Liver (tissue), 9 donors: ENCODE measurements around the gene TARS1. TPM values are rescaled to one million over a fixed set of nuclear protein-coding genes. Genes with fewer than 3 reads are reported as not detected.
"Not testable (repeated sequence)": the region's sequence is repeated elsewhere in the genome, so short reads cannot be mapped to it uniquely, and the experiment has no call there.

Experiments used
- DNase-seq: peaks from one replicate; pipeline ENCODE4 v3.0.0-alpha.2; 2017; ENCODE audit warnings: low spot score
- H3K27ac ChIP-seq, 2 donors: one replicate each; pipeline ENCODE4 v1.7.0; 2013; ENCODE audit warnings: inconsistent platforms in 2 of 2, low read length in 2 of 2, control low read depth in 1 of 2, low read depth in 1 of 2, mild to moderate bottlenecking in 1 of 2
- H3K27me3 ChIP-seq, 4 donors: one replicate each; pipeline versions ENCODE4 v1.6.1 to v1.7.0; 2013; ENCODE audit warnings: low read length in 3 of 4, inconsistent platforms in 1 of 4, mild to moderate bottlenecking in 1 of 4, moderate library complexity in 1 of 4; ENCODE audit not compliant: control insufficient read depth in 4 of 4, insufficient read depth in 4 of 4
- H3K36me3 ChIP-seq, 4 donors: one replicate each; pipeline versions ENCODE4 v1.6.1 to v1.7.0; 2013; ENCODE audit warnings: low read length in 3 of 4, mild to moderate bottlenecking in 3 of 4, low read depth in 1 of 4, moderate library complexity in 1 of 4; ENCODE audit not compliant: control insufficient read depth in 4 of 4, insufficient read depth in 3 of 4
- H3K4me1 ChIP-seq, 4 donors: one replicate each; pipeline versions ENCODE4 v1.6.1 to v1.7.0; 2013; ENCODE audit warnings: low read length in 3 of 4, mild to moderate bottlenecking in 3 of 4, moderate library complexity in 1 of 4; ENCODE audit not compliant: control insufficient read depth in 4 of 4, insufficient read depth in 4 of 4
- H3K4me3 ChIP-seq, 3 donors: one replicate each; pipeline versions ENCODE4 v1.6.1 to v1.7.0; 2013; ENCODE audit warnings: low read length in 3 of 3, control low read depth in 1 of 3, low read depth in 1 of 3, mild to moderate bottlenecking in 1 of 3
- H3K9ac ChIP-seq, 2 donors: one replicate each; pipeline ENCODE4 v1.7.0; 2013; ENCODE audit warnings: low read length in 2 of 2, mild to moderate bottlenecking in 2 of 2, moderate library complexity in 2 of 2, control low read depth in 1 of 2, low read depth in 1 of 2
- H3K9me3 ChIP-seq, 4 donors: one replicate each; pipeline versions ENCODE4 v1.6.1 to v1.7.0; 2013; ENCODE audit warnings: low read length in 3 of 4; ENCODE audit not compliant: control insufficient read depth in 4 of 4
- EGR1 ChIP-seq, 2 donors: IDR thresholded peaks; 2 replicates each; pipeline ENCODE4 v1.6.1; 2016 to 2018; ENCODE audit warnings: antibody characterized with exemption in 2 of 2, low read depth in 2 of 2
- FOXA1 ChIP-seq: IDR thresholded peaks from 2 replicates; pipeline ENCODE4 v1.6.1; 2016; ENCODE audit warnings: antibody characterized with exemption
- FOXA2 ChIP-seq: IDR thresholded peaks from 2 replicates; pipeline ENCODE4 v1.6.1; 2016; ENCODE audit warnings: antibody characterized with exemption
- GABPA ChIP-seq, 2 donors: IDR thresholded peaks in 1 of 2; conservative IDR thresholded peaks in 1 of 2; 2 replicates each; pipeline ENCODE4 v1.6.1; 2016; ENCODE audit warnings: antibody characterized with exemption in 2 of 2, mild to moderate bottlenecking in 1 of 2, moderate library complexity in 1 of 2
- HNF4G ChIP-seq: IDR thresholded peaks from 2 replicates; pipeline ENCODE4 v1.6.1; 2016; ENCODE audit warnings: antibody characterized with exemption
- JUND ChIP-seq, 2 donors: IDR thresholded peaks; 2 replicates each; pipeline ENCODE4 v1.6.1; 2016; ENCODE audit warnings: antibody characterized with exemption in 2 of 2
- NR2F2 ChIP-seq: IDR thresholded peaks from 2 replicates; pipeline ENCODE4 v1.6.1; 2016; ENCODE audit warnings: antibody characterized with exemption
- RAD21 ChIP-seq, 2 donors: IDR thresholded peaks; 2 replicates each; pipeline ENCODE4 v1.6.1; 2016; ENCODE audit warnings: antibody characterized with exemption in 2 of 2, mild to moderate bottlenecking in 2 of 2
- RXRA ChIP-seq, 2 donors: IDR thresholded peaks; 2 replicates each; pipeline ENCODE4 v1.6.1; 2017 to 2018; ENCODE audit warnings: antibody characterized with exemption in 2 of 2, mild to moderate bottlenecking in 1 of 2
- SP1 ChIP-seq: IDR thresholded peaks from 2 replicates; pipeline ENCODE4 v1.6.1; 2018; ENCODE audit warnings: antibody characterized with exemption, mild to moderate bottlenecking
- TAF1 ChIP-seq: conservative IDR thresholded peaks from 2 replicates; pipeline ENCODE4 v1.6.1; 2016; ENCODE audit warnings: antibody characterized with exemption, mild to moderate bottlenecking
- YY1 ChIP-seq: IDR thresholded peaks from 2 replicates; pipeline ENCODE4 v1.6.1; 2016; ENCODE audit warnings: antibody characterized with exemption, mild to moderate bottlenecking
- WGBS: extraction: QIAGEN DNeasy Blood & Tissue Kit; methylation state at CpG from one replicate; pipeline ENCODE4 v1.1.7; 2013; 5-methylcytosine and 5-hydroxymethylcytosine counted together
- polyA plus RNA-seq, 2 donors: library from polyadenylated mRNA; stranded (reverse) in 1 of 2; unstranded in 1 of 2; fragments of 200-250 nt in 1 of 2; fragments of >200 nt in 1 of 2; fragmentation: Nextera tagmentation in 1 of 2; extraction: Ambion mirVana in 1 of 2; gene quantifications; one replicate each; pipeline versions ENCODE4 v1.2.1 to v1.2.3, GENCODE V29; 2013 to 2015
- total RNA-seq, 2 donors: library from RNA; depleted of rRNA; stranded (reverse); fragments of >200 nt; gene quantifications; one replicate each; pipeline ENCODE4 v1.2.3, GENCODE V29; 2014
- TF ChIP-seq, protein P1 (sequence below): IDR thresholded peaks from 2 replicates; pipeline ENCODE4 v1.6.1; 2016; ENCODE audit warnings: antibody characterized with exemption, mild to moderate bottlenecking
- TF ChIP-seq, protein P2 (sequence below): IDR thresholded peaks from 2 replicates; pipeline ENCODE4 v1.6.1; 2016; ENCODE audit warnings: antibody characterized with exemption
- TF ChIP-seq, protein P3 (sequence below): fragments of 150-350 bp; IDR thresholded peaks from 2 replicates; pipeline ENCODE4 v1.5.1; 2017; ENCODE audit warnings: improper control_type of control experiment, low read depth, low read length; ENCODE audit not compliant: missing input control
- TF ChIP-seq, protein P4 (sequence below): IDR thresholded peaks from 2 replicates; pipeline ENCODE4 v1.6.1; 2016; ENCODE audit warnings: antibody characterized with exemption
- TF ChIP-seq, protein P5 (sequence below): IDR thresholded peaks from 2 replicates; pipeline ENCODE4 v1.6.1; 2016; ENCODE audit warnings: antibody characterized with exemption
- donor health status: healthy.
- donor health status: healthy.
- donor health status: healthy.
- donor health status: healthy.
- donor health status: healthy.

Gene TARS1
- total and polyA plus RNA-seq, 4 donors: 69.1 to 101 (median 93.2) TPM

DNA sequence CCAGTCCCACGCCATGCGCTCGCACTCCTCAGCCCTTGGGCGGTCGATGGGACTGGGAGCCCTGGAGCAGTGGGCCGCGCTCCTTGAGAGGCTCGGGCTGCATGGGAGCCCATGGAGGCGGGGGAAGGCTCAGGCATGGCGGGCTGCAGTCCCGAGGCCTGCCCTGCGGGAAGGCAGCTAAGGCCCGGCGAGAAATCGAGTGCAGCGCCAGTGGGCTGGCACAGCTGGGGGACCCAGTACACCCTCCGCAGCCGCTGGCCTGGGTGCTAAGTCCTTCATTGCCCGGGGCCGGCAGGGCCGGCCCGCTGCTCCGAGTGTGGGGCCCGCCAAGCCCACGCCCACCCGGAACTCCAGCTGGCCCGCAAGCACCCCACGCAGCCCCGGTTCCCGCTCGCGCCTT lies 74.6 kb downstream of the TARS1 start:
- not testable (repeated sequence) for H3K27ac ChIP-seq, H3K9me3 ChIP-seq, DNase-seq, H3K27me3 ChIP-seq, H3K4me1 ChIP-seq, H3K9ac ChIP-seq, H3K36me3 ChIP-seq, H3K4me3 ChIP-seq
- WGBS: 97% methylated on average over 32 of the region's 32 CpGs

DNA sequence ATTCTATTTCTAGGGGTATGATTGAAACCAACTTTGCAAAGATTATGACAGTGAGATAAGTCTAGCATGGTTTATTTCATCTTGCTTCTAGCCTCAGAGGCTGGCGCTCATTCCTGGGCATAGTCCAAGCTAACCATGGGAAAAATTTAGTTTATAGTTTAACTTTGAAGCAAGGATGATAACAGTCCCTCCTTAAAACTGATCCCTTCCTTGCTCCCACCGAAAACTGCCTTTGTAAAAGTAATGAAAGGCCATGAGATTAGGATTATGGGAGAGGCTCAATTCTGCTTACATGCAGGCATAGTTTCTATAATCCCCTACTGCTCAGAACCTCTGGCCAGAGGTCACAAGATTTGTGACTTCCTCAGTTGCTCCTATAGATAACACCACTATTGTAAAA lies 75.7 kb downstream of the TARS1 start:
- WGBS: 55% methylated on average over 2 of the region's 2 CpGs
- Histone ChIP-seq H3K4me1 (no peaks in the 10 kb centered on the region), H3K36me3 (no peaks in the 10 kb centered on the region), H3K4me3 (no peak overlapping the region), H3K27me3 (no peaks in the 10 kb centered on the region), H3K27ac (no peak overlapping the region), H3K9ac (no peak overlapping the region), H3K9me3 (no peaks in the 10 kb centered on the region)
- DNase-seq: no peak
- TF ChIP-seq, protein P1, sequence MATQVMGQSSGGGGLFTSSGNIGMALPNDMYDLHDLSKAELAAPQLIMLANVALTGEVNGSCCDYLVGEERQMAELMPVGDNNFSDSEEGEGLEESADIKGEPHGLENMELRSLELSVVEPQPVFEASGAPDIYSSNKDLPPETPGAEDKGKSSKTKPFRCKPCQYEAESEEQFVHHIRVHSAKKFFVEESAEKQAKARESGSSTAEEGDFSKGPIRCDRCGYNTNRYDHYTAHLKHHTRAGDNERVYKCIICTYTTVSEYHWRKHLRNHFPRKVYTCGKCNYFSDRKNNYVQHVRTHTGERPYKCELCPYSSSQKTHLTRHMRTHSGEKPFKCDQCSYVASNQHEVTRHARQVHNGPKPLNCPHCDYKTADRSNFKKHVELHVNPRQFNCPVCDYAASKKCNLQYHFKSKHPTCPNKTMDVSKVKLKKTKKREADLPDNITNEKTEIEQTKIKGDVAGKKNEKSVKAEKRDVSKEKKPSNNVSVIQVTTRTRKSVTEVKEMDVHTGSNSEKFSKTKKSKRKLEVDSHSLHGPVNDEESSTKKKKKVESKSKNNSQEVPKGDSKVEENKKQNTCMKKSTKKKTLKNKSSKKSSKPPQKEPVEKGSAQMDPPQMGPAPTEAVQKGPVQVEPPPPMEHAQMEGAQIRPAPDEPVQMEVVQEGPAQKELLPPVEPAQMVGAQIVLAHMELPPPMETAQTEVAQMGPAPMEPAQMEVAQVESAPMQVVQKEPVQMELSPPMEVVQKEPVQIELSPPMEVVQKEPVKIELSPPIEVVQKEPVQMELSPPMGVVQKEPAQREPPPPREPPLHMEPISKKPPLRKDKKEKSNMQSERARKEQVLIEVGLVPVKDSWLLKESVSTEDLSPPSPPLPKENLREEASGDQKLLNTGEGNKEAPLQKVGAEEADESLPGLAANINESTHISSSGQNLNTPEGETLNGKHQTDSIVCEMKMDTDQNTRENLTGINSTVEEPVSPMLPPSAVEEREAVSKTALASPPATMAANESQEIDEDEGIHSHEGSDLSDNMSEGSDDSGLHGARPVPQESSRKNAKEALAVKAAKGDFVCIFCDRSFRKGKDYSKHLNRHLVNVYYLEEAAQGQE: no peak
- TF ChIP-seq, protein P2, sequence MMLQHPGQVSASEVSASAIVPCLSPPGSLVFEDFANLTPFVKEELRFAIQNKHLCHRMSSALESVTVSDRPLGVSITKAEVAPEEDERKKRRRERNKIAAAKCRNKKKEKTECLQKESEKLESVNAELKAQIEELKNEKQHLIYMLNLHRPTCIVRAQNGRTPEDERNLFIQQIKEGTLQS: no peak
- TF ChIP-seq, protein P3, sequence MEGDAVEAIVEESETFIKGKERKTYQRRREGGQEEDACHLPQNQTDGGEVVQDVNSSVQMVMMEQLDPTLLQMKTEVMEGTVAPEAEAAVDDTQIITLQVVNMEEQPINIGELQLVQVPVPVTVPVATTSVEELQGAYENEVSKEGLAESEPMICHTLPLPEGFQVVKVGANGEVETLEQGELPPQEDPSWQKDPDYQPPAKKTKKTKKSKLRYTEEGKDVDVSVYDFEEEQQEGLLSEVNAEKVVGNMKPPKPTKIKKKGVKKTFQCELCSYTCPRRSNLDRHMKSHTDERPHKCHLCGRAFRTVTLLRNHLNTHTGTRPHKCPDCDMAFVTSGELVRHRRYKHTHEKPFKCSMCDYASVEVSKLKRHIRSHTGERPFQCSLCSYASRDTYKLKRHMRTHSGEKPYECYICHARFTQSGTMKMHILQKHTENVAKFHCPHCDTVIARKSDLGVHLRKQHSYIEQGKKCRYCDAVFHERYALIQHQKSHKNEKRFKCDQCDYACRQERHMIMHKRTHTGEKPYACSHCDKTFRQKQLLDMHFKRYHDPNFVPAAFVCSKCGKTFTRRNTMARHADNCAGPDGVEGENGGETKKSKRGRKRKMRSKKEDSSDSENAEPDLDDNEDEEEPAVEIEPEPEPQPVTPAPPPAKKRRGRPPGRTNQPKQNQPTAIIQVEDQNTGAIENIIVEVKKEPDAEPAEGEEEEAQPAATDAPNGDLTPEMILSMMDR: no peak
- TF ChIP-seq, protein P4, sequence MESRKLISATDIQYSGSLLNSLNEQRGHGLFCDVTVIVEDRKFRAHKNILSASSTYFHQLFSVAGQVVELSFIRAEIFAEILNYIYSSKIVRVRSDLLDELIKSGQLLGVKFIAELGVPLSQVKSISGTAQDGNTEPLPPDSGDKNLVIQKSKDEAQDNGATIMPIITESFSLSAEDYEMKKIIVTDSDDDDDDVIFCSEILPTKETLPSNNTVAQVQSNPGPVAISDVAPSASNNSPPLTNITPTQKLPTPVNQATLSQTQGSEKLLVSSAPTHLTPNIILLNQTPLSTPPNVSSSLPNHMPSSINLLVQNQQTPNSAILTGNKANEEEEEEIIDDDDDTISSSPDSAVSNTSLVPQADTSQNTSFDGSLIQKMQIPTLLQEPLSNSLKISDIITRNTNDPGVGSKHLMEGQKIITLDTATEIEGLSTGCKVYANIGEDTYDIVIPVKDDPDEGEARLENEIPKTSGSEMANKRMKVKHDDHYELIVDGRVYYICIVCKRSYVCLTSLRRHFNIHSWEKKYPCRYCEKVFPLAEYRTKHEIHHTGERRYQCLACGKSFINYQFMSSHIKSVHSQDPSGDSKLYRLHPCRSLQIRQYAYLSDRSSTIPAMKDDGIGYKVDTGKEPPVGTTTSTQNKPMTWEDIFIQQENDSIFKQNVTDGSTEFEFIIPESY: no peak
- TF ChIP-seq HNF4G (no peak), RAD21 (IDR thresholded peaks at IDR 0.05) (no peak), GABPA (IDR thresholded peaks at IDR 0.05 in 1 of 2, conservative IDR thresholded peaks at IDR 0.05 in 1 of 2) (no peak), FOXA1 (no peak), RXRA (IDR thresholded peaks at IDR 0.05) (no peak), SP1 (no peak), JUND (IDR thresholded peaks at IDR 0.05) (no peak), EGR1 (IDR thresholded peaks at IDR 0.05; ENCODE audit: low read depth in 2 of 2) (no peak), FOXA2 (no peak), YY1 (no peak), TAF1 (no peak), NR2F2 (no peak)
- TF ChIP-seq, protein P5, sequence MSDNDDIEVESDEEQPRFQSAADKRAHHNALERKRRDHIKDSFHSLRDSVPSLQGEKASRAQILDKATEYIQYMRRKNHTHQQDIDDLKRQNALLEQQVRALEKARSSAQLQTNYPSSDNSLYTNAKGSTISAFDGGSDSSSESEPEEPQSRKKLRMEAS: no peak
